Body of pancreas (tissue), 4 donors: ENCODE measurements around the gene TICAM1.

Experiments used
- CTCF ChIP-seq, 7 experiments: fragments of 450-650 bp in 4 of 7; fragments of 200-600 bp in 3 of 7; sonication (generic) in 3 of 7; IDR thresholded peaks; one replicate each; pipeline ENCODE4 v1.5.1; 2016 to 2019; ENCODE audit warnings: antibody characterized with exemption in 7 of 7
- POLR2A ChIP-seq, 3 donors: fragments of 450-650 bp; IDR thresholded peaks; one replicate each; pipeline ENCODE4 v1.6.1; 2016; ENCODE audit warnings: antibody characterized with exemption in 3 of 3, mild to moderate bottlenecking in 2 of 3

DNA sequence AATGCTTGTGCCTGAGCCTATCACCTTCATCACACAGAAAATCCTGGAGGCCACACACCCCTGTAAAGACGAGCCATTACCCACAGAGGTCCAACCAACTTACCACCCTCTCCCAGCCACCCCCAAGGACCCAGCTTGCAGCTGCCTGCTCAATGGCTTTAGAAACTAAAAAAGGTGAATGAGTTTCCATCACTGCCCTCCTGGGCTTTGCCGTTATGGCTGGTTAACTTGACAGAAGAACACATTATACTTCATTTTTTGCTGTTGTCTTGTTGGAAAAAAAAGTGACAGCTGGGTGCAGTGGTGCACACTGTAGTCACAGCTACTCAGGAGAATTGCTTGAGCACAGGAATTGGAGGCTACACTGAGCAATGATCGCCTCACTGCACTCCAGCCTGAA is 57.4 kb downstream of the TICAM1 start:
- no peak for TF ChIP-seq CTCF (IDR thresholded peaks at IDR 0.05)
- TF ChIP-seq POLR2A (IDR thresholded peaks at IDR 0.05): no peak
